HG03159 (cell line): ENCODE results near the gene NFYB.
"Not testable (repeated sequence)": the region's sequence is repeated elsewhere in the genome, so short reads cannot be mapped to it uniquely, and the experiment has no call there.

ENCODE experiments used
- ATAC-seq: cut with Tn5 transposase; IDR thresholded peaks from one replicate; pipeline ENCODE4 v1.9.1; 2021; ENCODE audit warnings: mild to moderate bottlenecking, moderate library complexity; ENCODE audit not compliant: unreplicated experiment

The NFYB gene

DNA sequence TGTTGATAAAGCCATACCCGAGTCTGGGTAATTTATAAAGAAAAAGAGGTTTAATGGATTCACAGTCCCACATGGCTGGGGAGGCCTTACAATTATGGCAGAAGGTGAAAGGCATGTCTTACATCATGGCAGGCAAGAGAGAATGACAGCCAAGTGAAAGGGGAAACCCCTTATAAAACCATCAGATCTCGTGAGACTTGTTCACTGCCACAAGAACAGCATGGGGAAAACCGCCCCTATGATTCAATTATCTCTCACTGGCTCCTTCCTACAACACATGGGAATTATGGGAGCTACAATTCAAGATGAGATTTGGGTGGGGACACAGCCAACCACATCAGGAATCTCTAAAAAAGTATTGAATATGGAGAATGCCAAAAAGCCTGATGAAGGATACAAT is 25.0 kb upstream of the NFYB start:
- not testable (repeated sequence) for ATAC-seq

DNA sequence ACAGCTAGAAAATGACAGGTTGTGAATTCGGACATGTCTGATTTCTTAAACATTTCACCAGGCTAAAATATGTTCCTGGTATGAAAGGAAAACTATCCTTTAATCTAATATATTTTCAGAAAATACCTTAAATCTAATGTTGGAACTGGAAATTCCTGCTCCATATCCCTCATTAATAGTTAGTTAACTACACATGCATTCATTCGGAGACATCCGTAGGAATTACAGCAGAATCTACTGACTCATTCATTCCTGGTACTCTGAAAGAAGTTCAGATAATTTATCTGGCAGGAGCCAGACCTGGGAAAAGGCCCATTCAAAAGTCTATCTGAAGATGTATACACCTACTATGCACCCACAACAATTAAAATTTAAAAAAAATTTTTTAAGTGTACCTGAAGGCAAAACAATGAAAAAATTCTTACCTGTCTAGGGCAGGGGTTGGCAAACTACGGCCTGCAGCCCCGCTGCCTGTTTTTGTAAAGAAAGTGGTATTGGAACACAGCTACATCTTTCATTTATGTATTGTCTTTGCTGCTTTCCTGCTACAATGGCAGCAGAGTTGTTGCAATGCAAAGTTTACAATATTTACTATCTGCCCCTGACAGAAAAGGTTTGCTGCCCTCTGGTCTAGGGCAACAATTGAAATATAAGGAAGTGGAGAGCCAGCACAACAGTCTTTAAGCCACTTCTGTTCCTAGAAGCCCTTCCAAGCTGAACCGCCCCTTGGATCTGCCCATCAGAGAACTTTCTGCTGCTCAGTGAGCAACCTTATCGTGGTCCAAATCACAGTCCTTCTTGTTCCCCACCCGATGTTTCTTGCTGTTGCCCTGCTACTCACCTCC is 17.9 kb upstream of the NFYB start:
- no peak for ATAC-seq

DNA sequence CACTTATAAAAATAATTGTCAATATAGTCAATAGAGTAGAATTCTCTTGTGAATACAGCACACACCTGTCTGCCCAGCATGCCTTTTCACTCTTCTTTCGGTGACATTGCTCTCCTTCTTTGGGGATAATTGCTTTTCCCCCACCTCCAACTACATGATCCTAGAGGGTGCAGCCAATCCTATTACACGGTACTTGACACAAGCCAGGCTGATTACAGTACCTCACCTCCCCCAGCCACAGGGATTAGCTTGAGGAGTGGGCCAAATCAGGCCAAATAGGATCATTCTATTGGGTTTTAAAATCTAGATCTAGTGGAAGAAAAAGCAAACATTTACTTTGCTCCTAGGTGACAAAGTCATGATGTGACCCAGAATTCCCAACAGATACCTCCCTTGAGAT is 16.8 kb upstream of the NFYB start:
- ATAC-seq = no peak

DNA sequence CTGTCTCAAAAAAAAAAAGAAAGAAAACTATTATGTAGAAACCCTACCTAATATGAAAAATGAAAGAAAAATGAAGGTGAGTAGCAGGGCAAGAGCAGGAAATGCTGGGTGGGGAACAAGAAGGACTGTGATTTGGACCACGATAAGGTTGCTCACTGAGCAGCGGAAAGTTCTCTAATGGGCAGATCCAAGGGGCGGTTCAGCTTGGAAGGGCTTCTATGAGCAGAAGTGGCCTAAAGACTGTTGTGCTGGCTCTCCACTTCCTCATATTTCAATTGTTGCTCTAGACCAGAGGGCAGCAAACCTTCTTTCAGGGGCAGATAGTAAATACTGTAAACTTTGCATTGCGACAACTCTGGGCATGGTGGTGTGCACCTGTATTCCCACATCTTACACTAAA is 16.3 kb upstream of the NFYB start:
- no peak for ATAC-seq

DNA sequence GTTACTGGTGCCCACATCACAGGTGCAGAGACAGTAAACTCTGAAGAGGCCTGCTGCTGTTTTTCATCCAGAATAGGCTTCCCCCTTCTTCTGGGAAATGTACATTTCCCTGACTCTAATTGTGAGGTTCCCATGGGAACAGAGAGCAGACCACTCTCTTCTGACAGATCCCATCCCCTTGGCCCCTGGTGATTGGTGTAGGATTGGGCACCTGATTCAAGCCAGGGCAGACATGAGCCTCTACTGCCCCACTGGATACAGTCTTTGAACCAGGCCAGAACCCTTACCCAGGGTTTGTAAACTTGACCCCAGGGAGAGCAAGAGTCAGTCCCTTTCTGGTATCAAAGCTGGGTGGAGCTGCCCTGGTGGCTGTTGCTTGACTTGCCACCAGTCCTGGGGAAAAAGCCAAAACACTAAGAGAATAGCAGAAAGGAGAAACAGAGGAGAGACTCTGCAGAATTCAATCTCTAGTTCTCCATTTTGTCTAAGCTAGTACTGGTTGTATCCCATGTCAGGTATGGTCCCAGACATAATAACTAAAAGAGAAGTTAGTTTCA is 14.8 kb upstream of the NFYB start:
- ATAC-seq = no peak

DNA sequence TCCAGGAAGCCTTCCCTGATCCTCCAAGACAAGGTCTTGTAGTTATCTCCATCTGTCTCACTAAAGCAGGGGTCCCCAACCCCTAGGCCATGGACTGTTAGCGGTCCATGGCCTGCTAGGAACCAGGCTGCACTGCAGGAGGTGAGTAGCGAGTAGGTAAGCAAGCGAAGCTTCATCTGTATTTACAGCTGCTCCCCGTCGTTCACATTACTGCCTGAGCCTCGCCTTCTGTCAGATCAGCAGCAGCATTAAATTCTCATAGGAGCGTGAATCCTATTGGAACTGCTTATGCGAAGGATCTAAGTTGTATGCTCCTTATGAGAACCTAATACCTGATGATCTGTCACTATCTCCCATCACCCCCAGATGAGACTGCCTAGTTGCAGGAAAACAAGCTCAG is 12.4 kb upstream of the NFYB start:
- no peak for ATAC-seq

DNA sequence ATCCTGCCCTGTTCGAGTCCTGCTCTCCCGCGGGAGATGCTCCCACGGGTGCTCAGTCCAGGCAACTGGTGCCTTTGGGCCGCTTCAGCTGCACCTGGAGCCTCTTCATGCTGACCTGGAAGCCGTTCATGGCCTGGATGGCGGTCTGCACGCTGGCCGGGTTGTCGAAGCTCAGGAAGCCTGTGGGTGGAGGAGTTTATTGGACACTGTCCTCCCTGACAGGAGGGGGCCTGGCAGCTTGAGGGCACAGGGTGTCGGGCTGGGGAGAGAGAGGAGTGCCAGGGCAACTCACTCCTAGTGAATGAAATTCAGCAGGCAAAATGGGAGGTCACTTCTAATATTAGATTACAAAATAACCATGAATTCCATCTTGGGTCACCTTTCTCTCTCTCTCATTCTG is 9.3 kb upstream of the NFYB start:
- ATAC-seq = no peak

DNA sequence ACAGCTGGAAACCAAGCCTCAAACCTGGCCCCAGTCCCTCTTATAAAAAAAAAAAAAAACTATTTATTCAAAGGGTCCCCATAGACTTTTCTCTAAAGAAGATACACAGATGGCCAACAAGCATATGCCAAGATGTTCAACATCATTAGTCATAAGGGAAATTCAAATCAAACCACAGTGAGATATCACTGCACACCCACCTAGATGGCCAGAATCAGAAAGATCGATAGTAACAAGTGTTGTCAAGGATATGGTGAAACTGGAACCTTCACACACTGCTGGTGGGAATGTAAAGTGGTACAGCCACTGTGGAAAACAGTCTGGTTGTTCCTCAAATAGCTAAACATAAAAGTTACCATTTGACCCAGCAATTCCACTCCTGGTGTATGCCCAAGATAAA is 5.9 kb upstream of the NFYB start:
- no peak for ATAC-seq

DNA sequence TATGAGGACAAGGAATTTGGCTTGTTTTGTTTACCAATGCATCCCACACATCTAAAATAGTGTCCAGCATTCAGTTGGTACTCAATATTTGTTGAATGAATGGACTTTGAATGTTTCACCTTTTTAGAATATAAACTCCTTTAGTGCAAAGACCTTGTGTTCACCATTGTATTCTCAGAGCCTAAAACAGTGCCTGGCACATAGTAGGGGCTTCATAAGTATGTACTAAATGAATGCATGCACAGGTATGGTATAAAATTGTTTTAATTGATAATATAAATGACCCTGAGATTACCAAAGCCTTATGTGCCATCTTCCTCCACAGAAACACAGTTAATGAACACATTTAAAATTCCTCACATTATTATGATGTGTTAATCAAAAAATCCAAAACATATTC is 5.0 kb upstream of the NFYB start:
- no peak for ATAC-seq

DNA sequence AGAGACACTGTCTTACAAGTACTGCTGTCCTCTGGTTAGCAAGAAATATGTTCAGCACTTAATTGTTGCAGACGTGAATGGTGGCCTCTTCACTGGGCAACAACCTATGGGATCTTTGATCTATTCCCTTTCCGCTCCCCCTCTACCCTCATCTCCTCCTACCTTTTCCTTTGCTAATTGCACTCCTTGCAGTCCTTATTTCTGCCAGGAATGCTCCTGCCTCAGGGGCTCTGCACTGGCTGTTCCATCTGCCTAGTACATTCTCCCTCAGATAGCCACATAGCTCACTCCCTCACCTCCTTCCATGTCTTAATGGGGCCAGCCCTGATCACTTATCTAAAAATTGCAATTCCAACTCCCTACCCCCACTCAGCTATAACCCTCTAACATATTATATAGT is 4.5 kb upstream of the NFYB start:
- ATAC-seq = no peak

DNA sequence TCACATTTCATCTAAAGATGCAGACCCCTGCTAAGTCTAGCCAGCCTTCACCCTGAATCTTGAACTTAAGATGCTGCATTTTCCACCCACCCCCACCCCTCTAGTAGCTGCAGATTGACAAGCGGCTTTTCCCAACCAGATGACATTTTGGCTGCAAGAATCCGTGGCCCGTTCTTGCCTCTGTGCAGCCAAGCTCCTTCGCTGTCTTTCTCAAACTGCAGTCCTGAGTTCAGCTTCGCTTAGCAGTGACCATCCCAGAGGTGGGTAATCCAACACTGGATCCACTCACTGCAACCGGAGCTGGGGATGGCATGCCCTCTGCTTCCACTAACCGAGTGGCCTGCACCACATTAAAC is 765 bp upstream of the NFYB start:
- no peak for ATAC-seq

DNA sequence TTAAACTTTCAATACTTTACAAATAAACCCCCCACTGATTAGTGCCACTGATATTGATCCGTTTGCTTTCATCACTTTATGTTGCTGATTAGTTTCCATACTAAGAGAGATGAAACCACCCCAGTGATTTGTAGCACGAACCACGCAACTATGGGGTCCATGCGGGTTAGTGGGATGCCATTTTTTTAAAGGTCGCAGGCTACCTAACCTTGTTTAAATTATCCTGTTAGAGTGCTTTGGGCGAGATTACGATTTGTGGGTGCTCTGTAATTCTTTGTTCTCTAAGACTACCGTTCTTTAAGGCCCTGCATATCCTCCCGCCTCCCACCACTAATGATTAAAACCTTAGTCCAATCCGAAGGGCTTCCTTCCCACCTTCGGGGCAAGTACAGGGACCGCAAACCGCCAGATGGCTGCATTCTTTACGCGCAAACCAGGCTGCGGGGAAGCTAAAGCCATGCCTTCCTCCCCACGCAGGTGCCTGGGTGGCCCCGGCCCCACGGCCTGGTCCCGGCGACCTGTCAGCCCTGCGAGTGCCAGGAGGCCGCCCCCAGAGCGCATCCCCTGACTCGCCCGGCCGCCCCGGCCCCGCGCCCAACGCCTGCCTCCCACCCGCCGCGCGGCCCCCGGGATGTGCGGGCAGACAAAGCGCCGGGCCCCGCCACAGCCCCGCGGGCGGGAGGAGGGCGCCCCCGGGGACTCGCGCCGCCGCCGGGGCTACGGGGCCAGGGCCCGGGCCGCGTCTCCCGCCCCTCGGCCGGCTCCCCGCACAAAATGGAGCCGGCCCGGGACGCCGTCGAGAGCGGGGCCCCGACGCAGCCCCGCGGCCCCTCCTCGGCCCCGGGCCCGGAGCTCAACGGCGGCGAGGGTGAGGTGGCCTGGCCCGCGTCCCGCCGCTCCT is 759 bp downstream of the NFYB start:
- ATAC-seq = peak; percentile 32

DNA sequence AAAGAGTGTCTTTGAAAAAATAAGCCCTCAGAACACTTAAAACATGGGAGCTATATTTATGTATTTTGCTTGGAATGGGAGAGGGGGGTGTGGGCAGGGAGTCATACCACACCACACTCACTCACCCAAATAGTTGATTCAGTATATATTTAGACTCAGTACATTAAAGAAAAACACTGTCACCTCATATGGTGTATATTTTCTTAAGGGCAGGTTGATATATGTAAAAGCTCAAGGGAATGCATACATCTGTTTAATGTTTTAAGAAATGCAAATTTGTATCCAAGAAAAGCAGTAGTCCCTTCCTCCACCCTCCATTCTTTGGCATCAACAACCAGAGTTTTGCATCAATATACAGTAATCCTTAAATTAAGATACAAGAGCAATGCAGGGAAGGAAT is 1.4 kb downstream of the NFYB start:
- ATAC-seq = no peak

DNA sequence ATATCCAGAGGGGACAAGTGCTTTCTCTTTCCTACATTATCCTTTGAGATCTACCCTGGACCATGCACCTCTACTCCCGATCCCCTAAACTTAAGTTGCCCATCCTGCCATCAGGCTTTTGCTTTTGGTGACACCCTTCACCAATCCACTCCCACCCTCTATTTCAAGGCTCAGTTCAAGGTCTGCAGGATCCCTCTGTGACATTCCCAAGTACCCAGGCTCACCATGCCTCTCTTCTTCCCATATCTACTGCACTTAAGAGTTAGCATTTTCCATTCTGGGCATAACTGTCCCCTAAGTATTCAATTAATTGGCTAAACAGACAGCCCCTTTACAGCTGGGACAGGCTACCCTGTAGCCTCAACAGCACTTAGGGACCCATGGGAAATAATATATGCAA is 3.1 kb downstream of the NFYB start:
- no peak for ATAC-seq

DNA sequence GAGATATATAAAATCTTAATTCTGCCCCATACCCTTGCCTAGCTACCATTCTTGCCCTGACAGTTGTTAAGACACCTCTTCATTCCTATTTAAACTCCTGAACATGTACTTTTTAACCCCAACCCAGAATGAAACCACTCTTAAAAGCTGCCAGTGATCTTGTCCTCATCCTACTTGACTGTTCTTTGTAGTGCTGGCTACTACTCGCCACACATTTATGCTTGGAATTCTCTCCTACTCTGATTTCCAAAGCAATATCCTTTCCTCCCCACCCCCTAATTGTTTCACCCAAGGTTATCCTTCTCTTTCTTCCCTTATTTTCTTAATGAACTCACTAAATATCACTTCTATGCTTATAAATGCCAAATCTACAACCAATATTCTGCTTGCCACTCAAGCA is 4.1 kb downstream of the NFYB start:
- no peak for ATAC-seq

DNA sequence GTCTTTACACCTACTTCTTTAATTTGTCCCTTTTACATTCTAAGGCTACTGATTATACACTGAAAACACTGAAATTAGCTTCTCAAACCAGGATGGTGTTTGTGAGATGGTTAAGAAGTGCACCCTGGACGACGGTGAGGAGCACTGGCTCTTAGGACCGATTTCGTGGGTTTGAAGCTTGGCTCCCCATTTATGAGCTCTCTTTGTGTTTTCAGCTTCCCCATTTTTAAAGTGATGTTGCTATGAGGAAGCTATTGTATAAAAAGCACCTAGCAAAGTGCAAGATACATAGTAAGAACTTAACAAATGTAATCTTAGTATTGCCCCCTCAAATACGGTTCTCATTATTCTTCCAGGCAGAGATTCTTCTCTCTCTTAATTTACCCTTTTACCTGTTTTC is 4.7 kb downstream of the NFYB start:
- ATAC-seq = no peak

DNA sequence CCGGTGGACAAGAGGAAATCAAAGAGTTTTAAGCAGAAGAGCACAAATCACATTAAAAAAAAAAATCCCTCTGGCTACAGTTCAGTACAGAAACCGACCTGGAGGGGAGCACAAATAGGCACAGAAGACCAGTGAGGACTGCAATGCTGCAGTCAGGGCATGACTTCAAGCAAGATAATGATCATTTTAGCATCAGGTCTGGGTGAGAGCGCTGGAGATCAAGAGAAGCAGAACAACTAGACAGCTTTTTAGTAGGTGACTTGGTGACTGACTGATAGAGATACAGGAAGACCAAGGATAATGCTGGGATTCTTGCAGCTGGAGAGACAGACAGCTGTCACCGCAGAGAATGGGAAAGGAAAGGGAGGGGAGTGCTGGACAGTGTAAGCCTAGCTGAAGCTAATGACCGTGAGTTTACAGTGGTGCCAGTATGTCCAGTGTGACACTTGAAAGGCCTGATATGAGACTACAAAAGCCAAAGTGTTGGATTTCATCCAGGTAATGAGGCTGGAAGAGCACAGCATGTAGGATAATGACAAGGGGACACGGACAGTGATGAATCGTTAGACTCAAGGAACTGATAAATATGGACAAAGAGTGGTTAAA is 5.6 kb downstream of the NFYB start:
- ATAC-seq = no peak

DNA sequence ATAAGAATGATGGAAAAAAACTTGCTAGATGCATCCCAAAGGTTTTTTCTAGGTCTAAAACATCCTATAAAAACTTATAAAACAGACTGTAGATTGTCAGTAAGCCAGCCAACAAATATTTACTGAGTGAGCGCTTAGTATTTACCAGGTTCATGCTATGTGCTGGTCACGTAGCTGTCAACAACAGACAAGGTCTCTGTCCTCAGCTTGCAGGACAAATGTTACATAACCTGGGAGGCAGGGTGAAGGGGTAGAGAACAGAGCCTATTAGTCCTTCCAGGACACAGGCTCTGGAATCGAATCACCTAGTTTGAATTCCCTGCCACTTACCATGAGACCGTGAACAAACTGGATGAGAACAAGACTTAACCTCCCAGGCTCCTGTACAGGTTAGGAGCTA is 6.4 kb downstream of the NFYB start:
- ATAC-seq = no peak

DNA sequence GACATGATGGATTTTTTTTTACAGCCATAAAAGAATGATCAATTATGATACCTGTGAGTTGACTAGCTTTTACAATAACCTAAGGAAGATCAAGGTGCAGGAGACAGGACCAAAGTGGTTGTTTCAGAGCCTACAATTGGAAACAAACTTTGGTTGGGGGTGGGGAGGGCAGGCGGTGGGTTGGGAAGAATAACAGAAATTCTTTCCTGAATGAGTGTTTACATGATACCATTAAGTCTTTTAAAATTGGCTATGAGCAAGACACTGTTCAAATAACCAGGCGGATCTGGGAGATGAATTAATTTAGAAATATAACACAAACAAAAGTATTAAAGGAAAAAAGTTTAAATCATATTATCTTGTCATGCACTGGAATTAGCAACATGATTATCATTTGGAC is 7.2 kb downstream of the NFYB start:
- ATAC-seq = no peak

DNA sequence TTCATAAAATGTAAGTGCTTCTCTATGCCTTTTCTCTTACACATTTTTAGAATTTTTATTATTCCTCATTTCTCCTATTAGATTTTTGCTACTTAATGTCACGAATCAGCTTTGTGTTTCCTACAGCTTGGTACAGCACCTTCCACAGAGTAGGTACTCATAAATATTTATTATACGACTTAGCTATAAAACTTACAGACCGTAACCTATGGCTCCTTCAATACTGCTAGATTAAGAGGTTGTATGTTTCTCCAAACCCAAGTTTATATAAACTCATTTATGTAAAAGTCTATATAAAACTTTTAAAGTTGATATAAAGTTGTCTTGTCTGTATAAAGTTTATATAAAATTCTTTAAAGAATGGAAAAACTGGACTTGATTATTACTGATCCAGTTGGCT is 11.5 kb downstream of the NFYB start:
- ATAC-seq = no peak

DNA sequence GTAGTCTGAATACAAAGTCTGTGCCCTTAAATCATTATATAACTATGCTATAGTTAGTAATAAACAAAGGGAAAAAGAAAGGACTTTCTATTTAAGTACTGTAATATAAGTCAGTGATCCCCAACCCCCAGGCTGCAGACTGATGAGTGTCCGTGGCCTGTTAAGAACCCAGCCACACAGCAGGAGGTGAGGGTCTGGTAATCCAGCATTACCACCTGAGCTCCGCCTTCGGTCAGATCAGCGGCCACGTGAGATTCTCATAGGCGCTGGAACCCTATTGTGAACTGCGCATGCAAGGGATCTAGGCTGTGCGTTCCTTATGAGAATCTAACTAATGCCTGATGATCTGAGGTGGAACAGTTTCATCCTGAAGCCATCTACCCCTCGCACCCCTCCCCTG is 15.7 kb downstream of the NFYB start:
- no peak for ATAC-seq

DNA sequence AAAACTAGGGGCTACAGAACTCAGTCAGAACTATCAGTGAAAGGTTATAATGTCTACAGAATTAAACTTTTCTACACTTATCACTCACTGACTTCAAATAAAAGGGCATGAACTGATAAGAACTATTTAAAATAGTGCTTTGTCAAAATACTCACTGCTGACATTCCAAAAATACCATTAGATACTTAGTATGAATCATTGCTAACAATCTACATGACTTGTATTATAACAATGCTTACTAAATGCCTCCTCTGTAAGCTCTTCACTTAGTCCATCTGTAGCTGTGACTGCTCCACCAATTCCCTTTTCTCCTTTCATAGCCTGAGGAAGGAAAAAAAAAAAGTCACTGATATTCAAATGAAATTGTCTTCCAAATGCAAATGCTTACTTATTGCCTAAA is 17.0 kb downstream of the NFYB start:
- no peak for ATAC-seq
